Measurements from ENCODE around the gene KRT15. TPM values are rescaled to one million over a fixed set of nuclear protein-coding genes. Genes with fewer than 3 reads are reported as not detected.
A peak's percentile ranks its signal among the peaks of the same experiment; 100 is the strongest.

The KRT15 gene
- total RNA-seq, 2 donors from 2014 or later, result 0.47 TPM; not detected in 1

DNA sequence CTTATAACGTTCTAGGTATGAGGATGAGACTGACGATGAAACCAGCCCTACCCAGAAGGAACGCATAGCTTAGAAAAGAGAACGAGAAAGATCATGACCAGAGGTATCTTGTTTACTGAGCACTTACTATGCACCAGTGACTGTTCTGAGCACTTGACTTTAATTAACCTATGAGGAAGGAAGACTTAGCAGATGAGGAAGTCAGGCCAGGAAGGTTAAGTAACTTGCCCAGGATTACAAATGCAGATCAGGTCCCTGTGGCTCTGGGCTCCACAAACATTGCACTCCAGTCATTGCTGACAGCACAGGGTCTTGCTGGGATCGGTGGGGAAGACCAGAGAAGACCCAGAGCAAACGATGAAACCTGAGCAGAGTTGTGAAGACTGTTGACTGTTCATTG, 20.4 kb downstream of the KRT15 start:
- Histone ChIP-seq H3K4me1 (no peaks in the 10 kb centered on the region), H3K4me3 (no peak overlapping the region), H3K36me3 (no peaks in the 10 kb centered on the region), H3K27ac (no peak overlapping the region), H3K27me3 (no peaks in the 10 kb centered on the region), H3K9me3 (no peaks in the 10 kb centered on the region)
- no peak for DNase-seq (ENCODE audit: low spot score)
- TF ChIP-seq, protein P1, sequence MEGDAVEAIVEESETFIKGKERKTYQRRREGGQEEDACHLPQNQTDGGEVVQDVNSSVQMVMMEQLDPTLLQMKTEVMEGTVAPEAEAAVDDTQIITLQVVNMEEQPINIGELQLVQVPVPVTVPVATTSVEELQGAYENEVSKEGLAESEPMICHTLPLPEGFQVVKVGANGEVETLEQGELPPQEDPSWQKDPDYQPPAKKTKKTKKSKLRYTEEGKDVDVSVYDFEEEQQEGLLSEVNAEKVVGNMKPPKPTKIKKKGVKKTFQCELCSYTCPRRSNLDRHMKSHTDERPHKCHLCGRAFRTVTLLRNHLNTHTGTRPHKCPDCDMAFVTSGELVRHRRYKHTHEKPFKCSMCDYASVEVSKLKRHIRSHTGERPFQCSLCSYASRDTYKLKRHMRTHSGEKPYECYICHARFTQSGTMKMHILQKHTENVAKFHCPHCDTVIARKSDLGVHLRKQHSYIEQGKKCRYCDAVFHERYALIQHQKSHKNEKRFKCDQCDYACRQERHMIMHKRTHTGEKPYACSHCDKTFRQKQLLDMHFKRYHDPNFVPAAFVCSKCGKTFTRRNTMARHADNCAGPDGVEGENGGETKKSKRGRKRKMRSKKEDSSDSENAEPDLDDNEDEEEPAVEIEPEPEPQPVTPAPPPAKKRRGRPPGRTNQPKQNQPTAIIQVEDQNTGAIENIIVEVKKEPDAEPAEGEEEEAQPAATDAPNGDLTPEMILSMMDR (IDR thresholded peaks at IDR 0.05), result no peak

DNA sequence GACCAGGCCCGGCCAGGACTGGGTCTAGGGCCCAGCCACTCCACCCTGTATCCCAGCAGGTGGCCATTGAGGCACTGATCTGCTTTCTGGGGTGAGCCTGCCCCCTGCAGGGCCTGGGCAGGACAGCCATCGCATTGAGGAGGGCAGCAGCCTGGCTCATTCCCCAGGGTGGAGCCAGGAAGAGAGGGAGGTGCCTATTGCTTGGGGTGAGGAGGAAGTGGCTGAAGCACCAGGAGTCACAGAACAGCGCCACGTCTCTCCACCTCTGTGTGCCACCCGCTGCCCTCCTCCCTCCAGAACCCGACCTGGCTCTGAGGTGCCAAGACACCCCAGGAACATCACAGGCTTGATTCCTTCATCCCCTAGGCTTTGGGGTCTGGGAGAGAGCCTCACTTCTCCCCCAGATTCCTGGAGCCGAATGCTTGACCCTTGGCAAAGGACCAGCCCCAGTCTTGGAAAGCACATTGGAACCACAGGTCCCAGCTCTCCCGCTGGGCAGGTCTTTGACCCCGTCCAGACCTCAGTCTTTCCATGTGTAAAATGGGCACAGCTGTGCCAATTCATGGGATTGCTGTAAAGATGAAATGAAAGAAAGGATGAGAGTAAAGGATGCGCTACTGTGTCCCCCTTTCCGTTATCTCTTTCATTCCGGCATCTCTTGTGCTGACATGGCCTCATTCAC, 21.7 kb downstream of the KRT15 start:
- peak; percentile 65 for DNase-seq (ENCODE audit: low spot score)
- H3K27me3 ChIP-seq, result no peaks in the 10 kb centered on the region
- H3K27ac ChIP-seq, result no peak overlapping the region
- H3K9me3 ChIP-seq, result no peaks in the 10 kb centered on the region
- no peak overlapping the region for H3K4me3 ChIP-seq
- H3K4me1 ChIP-seq, result no peaks in the 10 kb centered on the region
- TF ChIP-seq, protein P1 (IDR thresholded peaks at IDR 0.05), result peak; percentile 17 to 64
- H3K36me3 ChIP-seq, result no peaks in the 10 kb centered on the region

DNA sequence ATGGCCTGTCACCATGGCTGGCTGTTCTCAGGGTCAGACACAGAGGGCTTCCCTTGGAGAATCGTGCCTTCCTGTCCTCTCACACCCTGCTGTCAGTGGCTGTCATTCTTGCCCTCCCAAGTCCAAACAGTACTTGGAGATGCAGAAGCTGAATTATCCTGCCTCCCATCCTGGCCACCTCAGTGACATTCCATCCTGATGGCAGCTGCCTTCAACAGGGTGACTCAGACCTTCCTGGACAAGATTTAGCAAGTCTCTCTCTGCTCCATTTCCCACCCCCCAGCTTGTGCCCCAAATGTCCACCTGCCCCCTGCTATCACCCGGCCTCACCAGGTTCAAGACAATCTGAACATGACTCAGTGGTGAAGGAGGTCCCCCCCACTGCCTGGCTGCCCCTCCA, 24.2 kb downstream of the KRT15 start:
- DNase-seq (ENCODE audit: low spot score), result no peak
- Histone ChIP-seq H3K9me3 (no peaks in the 10 kb centered on the region), H3K27ac (no peak overlapping the region), H3K4me1 (no peaks in the 10 kb centered on the region), H3K4me3 (no peak overlapping the region), H3K27me3 (no peaks in the 10 kb centered on the region), H3K36me3 (no peaks in the 10 kb centered on the region)
- TF ChIP-seq, protein P1 (IDR thresholded peaks at IDR 0.05), result no peak

DNA sequence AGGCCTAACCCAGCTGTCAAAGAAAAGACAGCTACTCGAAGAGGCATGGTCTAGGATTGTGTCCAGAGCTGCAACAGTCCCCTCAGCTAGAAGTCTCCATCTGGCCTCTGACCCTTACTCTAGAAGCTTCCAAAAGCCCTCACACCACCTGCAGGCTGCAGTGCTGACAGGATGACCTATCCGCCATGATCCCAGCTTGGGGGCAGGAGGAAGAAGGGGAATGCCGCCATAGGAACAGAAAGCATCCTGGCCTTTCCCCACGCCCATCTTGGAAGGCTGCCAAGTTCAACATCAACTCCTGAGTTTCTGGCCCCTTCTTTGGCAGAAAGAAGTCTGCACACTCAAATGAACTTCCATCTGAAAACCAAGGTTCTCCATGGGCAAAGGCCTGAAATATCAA, 25.9 kb downstream of the KRT15 start:
- Histone ChIP-seq H3K4me3 (no peak overlapping the region), H3K27ac (no peak overlapping the region), H3K4me1 (no peaks in the 10 kb centered on the region), H3K27me3 (no peaks in the 10 kb centered on the region), H3K36me3 (no peaks in the 10 kb centered on the region), H3K9me3 (no peaks in the 10 kb centered on the region)
- TF ChIP-seq, protein P1 (IDR thresholded peaks at IDR 0.05), result no peak
- no peak for DNase-seq (ENCODE audit: low spot score)

DNA sequence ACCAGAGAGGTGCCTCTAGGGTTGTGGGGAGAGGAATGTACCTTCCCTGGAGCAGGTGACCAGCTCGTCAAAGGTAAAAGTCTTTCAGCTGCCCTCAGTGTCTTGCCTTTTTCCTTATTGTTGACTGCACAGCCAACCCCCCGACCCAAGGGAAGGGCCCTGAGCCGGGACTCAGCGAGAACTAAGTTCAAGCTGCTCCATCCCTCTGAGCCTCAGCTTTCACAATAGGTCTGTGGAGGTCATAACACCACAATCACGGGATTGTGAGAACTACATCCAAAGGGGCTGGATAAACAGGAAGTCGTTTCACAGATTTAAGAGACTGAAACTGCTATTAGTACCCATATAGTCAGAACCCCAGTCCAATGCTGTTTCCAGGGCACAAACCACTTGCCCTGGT, 26.3 kb downstream of the KRT15 start:
- no peaks in the 10 kb centered on the region for H3K4me1 ChIP-seq
- TF ChIP-seq, protein P1 (IDR thresholded peaks at IDR 0.05), result no peak
- no peak overlapping the region for H3K27ac ChIP-seq
- H3K4me3 ChIP-seq, result no peak overlapping the region
- H3K36me3 ChIP-seq, result no peaks in the 10 kb centered on the region
- no peak for DNase-seq (ENCODE audit: low spot score)
- H3K9me3 ChIP-seq, result no peaks in the 10 kb centered on the region
- H3K27me3 ChIP-seq, result no peaks in the 10 kb centered on the region

DNA sequence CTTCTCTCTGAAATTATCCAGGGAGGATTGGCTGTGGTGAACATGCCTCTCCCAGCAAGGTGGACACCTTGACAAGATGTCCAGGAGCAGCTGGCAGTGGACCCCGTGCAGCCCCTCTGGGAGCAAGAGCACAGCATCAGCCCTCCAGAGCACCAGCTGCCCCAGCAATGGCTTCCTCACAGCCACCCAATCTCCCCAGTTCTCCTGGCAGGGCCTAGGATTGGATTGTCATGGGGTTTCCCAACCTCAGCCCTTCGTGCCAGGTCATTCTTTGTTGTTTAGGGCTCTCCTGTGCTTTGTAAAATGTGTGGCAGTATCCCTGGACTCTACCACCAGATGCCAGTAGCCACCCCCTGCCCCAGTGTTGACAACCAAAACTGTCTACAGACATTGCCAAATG, 27.2 kb downstream of the KRT15 start:
- DNase-seq (ENCODE audit: low spot score), result no peak

More for the DNA sequence above, 27.2 kb downstream of the KRT15 start:
- Histone ChIP-seq H3K9me3 (no peaks in the 10 kb centered on the region), H3K27ac (no peak overlapping the region), H3K4me3 (no peak overlapping the region), H3K4me1 (no peaks in the 10 kb centered on the region), H3K27me3 (no peaks in the 10 kb centered on the region), H3K36me3 (no peaks in the 10 kb centered on the region)
- TF ChIP-seq, protein P1 (IDR thresholded peaks at IDR 0.05), result no peak
